Measurements from ENCODE around the gene TBC1D19.

DNA sequence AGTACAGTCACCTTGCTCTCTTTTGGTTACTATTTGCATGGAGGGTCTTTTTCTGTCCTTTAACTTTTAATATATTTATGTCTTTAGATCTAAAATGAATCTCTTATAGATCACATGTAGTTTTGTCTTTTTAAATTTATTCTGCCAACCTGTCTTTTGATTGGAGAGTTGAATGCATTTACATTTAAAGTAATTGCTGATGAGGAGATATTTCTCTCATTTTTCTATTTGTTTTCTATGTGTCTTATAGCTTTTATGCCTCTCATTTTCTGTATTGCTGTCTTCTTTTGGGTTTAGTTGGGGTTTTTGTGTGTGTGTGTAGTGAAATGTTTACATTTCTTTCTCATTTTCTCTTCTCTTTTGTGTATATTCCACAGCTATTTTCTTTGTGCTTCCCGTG lies 123.5 kb downstream of the TBC1D19 start:
- TF ChIP-seq EZH2 (IDR thresholded peaks at IDR 0.05; ENCODE audit: insufficient read depth, poor library complexity, severe bottlenecking) (no peak), EZH2phosphoT487 (IDR thresholded peaks at IDR 0.05; ENCODE audit: insufficient read depth, low read depth) (no peak)
